Cerebellar nuclear complex (tissue), 1 donor: ENCODE results near the gene AHCY.
"Not testable (repeated sequence)": the region's sequence is repeated elsewhere in the genome, so short reads cannot be mapped to it uniquely, and the experiment has no call there.

Source experiments
- DNase-seq, 2 experiments: peaks; one replicate each; lab custom pipeline; 2025; lab: John Stamatoyannopoulos, UW

AHCY gene

GRCh38 chr20:34256629-34257124, 46.5 kb downstream of the AHCY start:
- DNase-seq, result no peak

DNA sequence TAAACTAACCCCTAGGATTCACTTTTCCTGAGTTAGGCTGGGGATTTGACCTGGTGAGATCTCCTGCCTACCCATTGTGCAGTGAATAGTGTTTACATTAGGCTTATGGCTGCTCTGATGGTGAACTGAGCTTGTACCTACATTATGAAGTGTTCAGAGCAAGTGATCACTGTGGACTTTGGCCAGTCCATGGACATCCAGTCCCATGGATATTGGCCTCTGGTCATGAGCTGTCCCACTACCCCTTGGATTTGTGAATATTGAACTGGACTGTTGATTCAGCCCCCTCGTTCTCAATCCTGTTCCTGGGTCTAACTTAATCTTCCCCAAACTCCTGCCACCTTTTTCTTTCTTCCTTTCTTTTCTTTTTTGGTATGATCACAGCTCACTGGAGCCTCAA, 48.2 kb downstream of the AHCY start:
- DNase-seq, result no peak

DNA sequence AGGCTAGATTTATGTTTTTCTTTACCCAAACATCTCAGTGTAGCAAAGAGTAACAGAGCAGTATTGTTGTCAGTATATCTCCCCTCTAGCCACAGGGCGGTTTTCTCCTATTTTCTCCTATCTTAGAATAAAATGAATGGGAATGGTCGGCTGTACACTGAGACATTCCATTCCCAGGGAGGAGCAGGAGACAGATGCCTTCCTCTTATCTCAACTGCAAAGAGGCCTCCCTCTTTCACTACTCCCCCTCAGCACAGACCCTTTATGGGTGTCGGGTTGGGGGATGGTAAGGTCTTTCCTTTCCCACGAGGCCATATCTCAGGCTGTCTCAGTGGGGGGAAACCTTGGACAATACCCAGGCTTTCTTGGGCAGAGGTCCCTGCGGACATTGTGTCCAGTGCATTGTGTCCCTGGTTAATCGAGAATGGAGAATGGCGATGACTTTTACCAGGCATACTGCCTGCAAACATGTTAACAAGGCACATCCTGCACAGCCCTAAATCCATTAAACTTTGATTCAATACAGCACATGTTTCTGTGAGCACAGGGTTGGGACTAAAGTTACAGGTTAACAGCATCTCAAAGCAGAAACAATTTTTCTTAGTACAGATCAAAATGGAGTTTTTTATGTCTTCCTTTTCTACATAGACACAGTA, 50.6 kb downstream of the AHCY start:
- not testable (repeated sequence) for DNase-seq

GRCh38 chr20:34251619-34252018, 51.5 kb downstream of the AHCY start:
- no peak for DNase-seq

GRCh38 chr20:34250005-34250404, 53.1 kb downstream of the AHCY start:
- no peak for DNase-seq

DNA sequence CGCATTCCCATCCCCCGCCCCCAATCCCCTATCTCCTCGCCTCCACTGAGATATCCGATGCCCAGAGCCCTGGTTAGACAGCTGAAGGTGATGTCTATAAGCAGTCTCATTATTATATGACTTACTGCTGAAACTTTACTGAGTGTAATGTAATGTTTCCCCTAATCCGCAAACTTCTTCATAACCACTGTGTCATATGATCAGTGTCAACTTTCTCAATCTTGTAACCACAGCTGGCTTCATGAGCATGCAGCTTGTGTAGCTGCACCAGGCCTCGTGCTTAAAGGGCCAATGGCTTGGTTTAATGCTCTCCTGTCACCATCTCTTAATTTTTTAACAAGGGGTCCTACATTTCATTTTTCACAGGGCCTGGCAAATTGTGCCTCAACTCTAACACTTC, 53.9 kb downstream of the AHCY start:
- no peak for DNase-seq

- no peak for DNase-seq
Measured at GRCh38 chr20:34246126-34246626, 57.0 kb downstream of the AHCY start.

DNA sequence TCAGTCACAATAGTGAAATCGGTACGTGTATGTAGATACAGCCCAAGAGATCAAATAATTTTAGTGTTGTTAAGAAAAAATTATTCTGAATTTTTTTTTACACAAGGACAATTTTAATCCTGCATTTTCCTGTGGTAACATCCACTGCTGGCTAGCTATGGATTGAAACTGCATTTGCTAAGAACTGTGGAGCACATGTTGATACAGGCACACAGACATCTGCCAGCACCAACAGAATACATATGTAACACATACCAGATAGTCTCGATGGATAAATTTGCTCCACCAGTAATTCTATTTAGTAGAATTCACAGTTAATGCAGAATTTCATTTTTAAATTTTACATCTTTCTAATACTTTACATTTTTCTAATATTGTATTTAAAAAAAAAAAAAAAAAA, 59.8 kb downstream of the AHCY start:
- DNase-seq, result no peak

GRCh38 chr20:34242879-34243278, 60.3 kb downstream of the AHCY start:
- DNase-seq, result no peak

DNA sequence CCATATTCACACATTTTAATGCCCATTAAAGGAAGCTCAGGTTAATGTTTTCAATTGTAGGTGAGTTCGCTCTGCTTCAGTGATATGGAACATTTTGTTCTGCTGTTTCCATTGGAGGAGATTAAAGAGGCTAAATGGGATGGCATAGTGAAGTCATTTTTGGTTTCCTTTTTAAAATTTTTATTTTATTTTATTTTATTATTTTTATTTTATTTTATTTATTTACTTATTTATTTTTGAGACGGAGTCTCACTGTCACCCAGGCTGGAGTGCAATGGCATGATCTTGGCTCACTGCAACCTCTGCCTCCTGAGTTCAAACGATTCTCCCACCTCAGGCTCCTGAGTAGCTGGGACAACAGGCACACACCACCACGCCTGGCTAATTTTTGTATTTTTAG, 61.1 kb downstream of the AHCY start:
- DNase-seq, result not testable (repeated sequence)

DNA sequence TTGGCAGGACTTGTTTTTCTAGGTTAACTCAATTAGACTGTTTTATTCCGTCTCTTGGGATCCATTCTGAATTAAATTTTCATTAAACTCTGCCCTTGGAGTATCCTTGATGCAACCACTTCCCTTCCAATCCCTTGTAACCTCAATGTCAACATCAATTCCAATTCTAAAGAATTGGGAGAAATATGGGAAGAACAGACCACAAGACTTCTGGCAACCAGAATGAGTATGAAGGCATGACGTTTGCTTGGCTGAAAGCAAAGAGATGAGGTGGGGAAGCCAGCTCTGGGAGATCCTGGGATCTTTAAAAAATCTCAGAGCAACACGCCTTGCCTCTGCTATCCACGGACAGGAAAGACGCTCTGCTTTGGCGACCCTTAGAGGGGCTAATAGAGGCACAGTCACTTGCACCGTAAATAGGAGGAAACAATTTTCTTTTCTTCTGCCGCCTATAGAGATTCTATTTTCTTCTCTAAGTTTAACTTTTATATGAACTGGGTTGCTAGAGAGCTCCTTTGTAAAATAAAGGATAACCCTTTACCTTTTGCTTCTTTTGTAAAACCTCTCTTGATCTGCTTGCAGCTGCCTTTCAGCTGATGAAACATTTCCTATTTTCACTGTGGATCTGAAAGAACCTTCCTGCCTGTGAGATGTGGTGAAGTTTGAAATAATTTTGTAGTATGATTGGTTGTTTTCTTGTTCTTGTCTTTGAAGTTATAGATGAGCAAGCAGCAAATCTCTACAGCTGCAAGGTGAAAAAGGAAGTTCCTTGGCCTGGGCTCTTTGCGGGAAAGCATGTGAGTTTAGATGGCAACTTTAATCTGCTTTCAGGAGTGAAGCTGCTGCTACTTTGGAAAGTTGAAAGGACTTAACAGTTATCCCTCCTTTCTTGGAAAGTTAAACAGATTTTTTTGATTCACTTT, 62.2 kb downstream of the AHCY start, which contains the start of gene ASIP:
ASIP (plus strand) TSS at position 731 of the 923 bp plus-strand sequence. CDS start 18,952 bp downstream, outside the sequence.
- no peak for DNase-seq

DNA sequence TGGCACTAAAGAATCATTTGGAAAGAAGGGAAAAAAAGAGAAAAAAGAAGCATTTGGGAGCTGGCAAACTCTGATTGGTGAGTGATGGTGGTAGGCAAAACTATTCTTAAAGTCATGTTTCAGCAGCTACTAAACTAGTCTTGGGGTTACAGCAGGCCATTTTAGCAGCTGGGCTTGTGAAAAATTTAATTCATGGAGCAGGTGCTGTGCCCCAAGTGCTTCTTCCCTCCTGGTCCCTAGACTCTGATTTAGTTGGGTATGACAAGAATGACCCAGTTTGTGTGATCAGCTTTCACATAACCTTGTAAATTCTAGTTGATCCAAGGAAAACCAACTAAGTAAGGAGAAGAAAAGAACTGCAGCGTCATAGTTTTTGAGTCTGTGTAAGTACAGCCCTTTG, 63.0 kb downstream of the AHCY start:
- no peak for DNase-seq

DNA sequence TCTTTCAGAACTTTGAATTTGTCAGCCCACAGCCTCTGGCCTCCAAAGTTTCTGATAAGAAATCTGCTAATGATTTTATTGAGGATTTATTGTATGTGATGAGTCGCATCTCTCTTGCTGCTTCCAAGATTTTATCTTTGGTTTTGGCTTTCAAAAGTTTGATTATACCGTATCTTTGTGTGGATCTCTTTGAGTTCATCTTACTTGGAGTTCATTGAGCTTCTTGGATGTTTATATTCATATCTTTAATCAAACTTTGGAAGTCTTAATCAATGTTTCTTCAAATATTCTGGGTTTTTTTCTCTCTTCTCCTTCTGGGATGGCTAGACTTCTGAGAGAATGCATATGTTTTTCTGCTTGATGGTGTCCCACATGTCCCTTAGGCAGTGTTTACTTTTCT, 65.2 kb downstream of the AHCY start:
- no peak for DNase-seq

DNA sequence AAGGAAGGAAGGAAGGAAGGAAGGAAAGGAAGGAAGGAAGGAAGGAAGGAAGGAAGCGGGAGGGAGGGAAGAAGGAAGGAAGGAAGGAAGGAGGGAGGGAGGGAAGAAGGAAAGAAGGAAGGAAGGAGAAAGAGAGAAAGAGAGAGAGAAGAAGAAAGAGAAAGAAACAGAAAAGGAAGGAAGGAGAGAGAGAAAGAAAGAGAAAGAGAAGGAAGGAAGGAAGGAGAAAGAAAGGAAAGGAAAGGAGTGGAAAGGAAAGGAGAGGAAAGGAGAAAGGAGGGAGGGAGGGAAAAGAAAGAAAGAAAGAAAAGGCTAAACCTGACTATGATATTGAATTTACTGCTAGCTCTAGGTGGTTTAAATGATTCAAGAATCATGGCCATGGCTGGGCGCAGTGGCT, 67.3 kb downstream of the AHCY start:
- DNase-seq, result no peak

GRCh38 chr20:34233687-34234086, 69.5 kb downstream of the AHCY start:
- no peak for DNase-seq

- no peak for DNase-seq
Measured at GRCh38 chr20:34232494-34233087, 70.6 kb downstream of the AHCY start.

- DNase-seq, result no peak
Measured at GRCh38 chr20:34231634-34232033, 71.5 kb downstream of the AHCY start.
